WTC11 (cell line): Measurements from ENCODE around the gene GAB1.

ENCODE experiments used
- ATF2 ChIP-seq: sonication (generic); formaldehyde crosslinking; IDR thresholded peaks from 2 replicates; pipeline ENCODE4 v1.8.1; 2022; ENCODE audit warnings: low read depth, missing genetic modification reagents, borderline replicate concordance
- ATF3 ChIP-seq: sonication (generic); formaldehyde crosslinking; conservative IDR thresholded peaks from 2 replicates; pipeline ENCODE4 v1.8.1; 2022; ENCODE audit warnings: mild to moderate bottlenecking, missing genetic modification reagents
- CTCF ChIP-seq: fragments of 200-600 bp; IDR thresholded peaks from 2 replicates; pipeline ENCODE4 v1.8.0; 2022; ENCODE audit warnings: antibody characterized with exemption
- E2F5 ChIP-seq: sonication (generic); formaldehyde crosslinking; IDR thresholded peaks from 2 replicates; pipeline ENCODE4 v1.8.1; 2022; ENCODE audit warnings: mild to moderate bottlenecking, moderate library complexity, missing genetic modification reagents
- TEAD4 ChIP-seq: sonication (generic); formaldehyde crosslinking; IDR thresholded peaks from 2 replicates; pipeline ENCODE4 v1.8.0; 2022; ENCODE audit warnings: mild to moderate bottlenecking, missing genetic modification reagents
- ZNF423 ChIP-seq: fragments of 250-450 bp; sonication (Bioruptor Pico); IDR thresholded peaks from 2 replicates; pipeline ENCODE4 v2.1.2; 2022; ENCODE audit warnings: mild to moderate bottlenecking, moderate library complexity

- TF ChIP-seq CTCF = no peak
- TF ChIP-seq ATF2 (CRISPR knock-in tag) = no peak
- no peak for TF ChIP-seq E2F5 (CRISPR knock-in tag)
- no peak for TF ChIP-seq ZNF423 (CRISPR knock-in tag)
- no peak for TF ChIP-seq TEAD4 (CRISPR knock-in tag)
- no peak for TF ChIP-seq ATF3 (CRISPR knock-in tag)
Measured at GRCh38 chr4:143486314-143486713, 149.6 kb downstream of the GAB1 start.
